Body of pancreas (tissue), 4 donors: ENCODE data around the gene MAML2. TPM values are rescaled to one million over a fixed set of nuclear protein-coding genes. Genes with fewer than 3 reads are reported as not detected.

ENCODE experiments used
- ATAC-seq: fragments of 150-250 bp; one replicate; pipeline ENCODE4 v1.9.1; 2016
- DNase-seq, 4 donors: peaks; one replicate each; pipeline ENCODE4 v3.0.0-alpha.2; 2019
- H3K27ac ChIP-seq, 4 donors: fragments of 200-600 bp; sonication (generic); 1 replicate in 3 of 4; 2 replicates in 1 of 4; pipeline versions ENCODE4 v1.5.1 to v1.6.1; 2016 to 2019; ENCODE audit warnings: mild to moderate bottlenecking in 1 of 4, mixed read lengths in 1 of 4, moderate library complexity in 1 of 4
- H3K27me3 ChIP-seq, 2 donors: fragments of 200-600 bp; sonication (generic); one replicate each; pipeline ENCODE4 v1.6.0; 2016; ENCODE audit warnings: mild to moderate bottlenecking in 1 of 2
- H3K36me3 ChIP-seq, 2 donors: fragments of 200-600 bp; sonication (generic); replicated peaks in 1 of 2; 2 replicates each; pipeline ENCODE4 v1.5.1; 2016; ENCODE audit warnings: low read depth in 2 of 2; ENCODE audit not compliant: insufficient read depth in 1 of 2
- H3K4me1 ChIP-seq: fragments of 200-600 bp; sonication (generic); one replicate; pipeline ENCODE4 v1.6.0; 2016
- H3K4me3 ChIP-seq, 2 donors: fragments of 200-600 bp; sonication (generic); 1 replicate in 1 of 2; 2 replicates in 1 of 2; pipeline ENCODE4 v1.5.1; 2016 to 2019
- H3K9me3 ChIP-seq, 3 donors: fragments of 200-600 bp; sonication (generic); 1 replicate in 2 of 3; 2 replicates in 1 of 3; pipeline ENCODE4 v1.5.1; 2016
- CTCF ChIP-seq, 7 experiments: fragments of 450-650 bp in 4 of 7; fragments of 200-600 bp in 3 of 7; sonication (generic) in 3 of 7; IDR thresholded peaks; one replicate each; pipeline ENCODE4 v1.5.1; 2016 to 2019; ENCODE audit warnings: antibody characterized with exemption in 7 of 7
- POLR2A ChIP-seq, 3 donors: fragments of 450-650 bp; IDR thresholded peaks; one replicate each; pipeline ENCODE4 v1.6.1; 2016; ENCODE audit warnings: antibody characterized with exemption in 3 of 3, mild to moderate bottlenecking in 2 of 3
- WGBS, 2 donors: methylation state at CpG; one replicate each; pipeline ENCODE4 v1.1.5; 2017; 5-methylcytosine and 5-hydroxymethylcytosine counted together
- intact Hi-C: fragments of 100-400 bp; cut with DNase I; formaldehyde crosslinking; loops from one replicate; pipeline ENCODE4 v1.15.1; 2023
- total RNA-seq, 2 donors: library from RNA; depleted of rRNA; stranded (reverse); fragments of >200 nt; gene quantifications; one replicate each; pipeline ENCODE4 v1.1.0, GENCODE V29; 2016

The MAML2 gene
- total RNA-seq, 2 donors from 2014 or later, result 7.9 to 9.9 TPM

GRCh38 chr11:95948637-95949036 lies 394.4 kb downstream of the MAML2 start:
- H3K27me3 ChIP-seq, result no peaks in the 10 kb centered on the region
- ATAC-seq (no peak), DNase-seq (no peak)
- no peak overlapping the region for H3K4me3 ChIP-seq
- peaks cover 0 to 7% (median 0%) of the 10 kb centered on the region in 3 donors for H3K9me3 ChIP-seq
- intact Hi-C loops, result no loop called here
- H3K4me1 ChIP-seq, result no peaks in the 10 kb centered on the region
- H3K36me3 ChIP-seq, result no peaks in the 10 kb centered on the region
- TF ChIP-seq POLR2A (IDR thresholded peaks at IDR 0.05) (no peak), CTCF (IDR thresholded peaks at IDR 0.05) (no peak)
- no peak overlapping the region for H3K27ac ChIP-seq
- WGBS, 2 donors, result 90 to 91% methylated on average over 3 of the region's 3 CpGs

- no peaks in the 10 kb centered on the region for H3K4me1 ChIP-seq
- 64 to 80% methylated on average over 4 of the region's 4 CpGs for WGBS, 2 donors
- DNase-seq, result no peak
- intact Hi-C loops, result no loop called here
- no peak overlapping the region for H3K4me3 ChIP-seq
- no peak for ATAC-seq
- TF ChIP-seq POLR2A (IDR thresholded peaks at IDR 0.05), result no peak
- TF ChIP-seq CTCF (IDR thresholded peaks at IDR 0.05), result no peak
- H3K9me3 ChIP-seq, result peaks cover 0 to 7% (median 0%) of the 10 kb centered on the region in 3 donors
- no peaks in the 10 kb centered on the region for H3K36me3 ChIP-seq
- H3K27me3 ChIP-seq, result no peaks in the 10 kb centered on the region
- H3K27ac ChIP-seq, result no peak overlapping the region
Observed at GRCh38 chr11:95944623-95945022, 398.4 kb downstream of the MAML2 start.

GRCh38 chr11:95943546-95943945 lies 399.4 kb downstream of the MAML2 start:
- no peak for ATAC-seq
- Histone ChIP-seq H3K36me3 (no peaks in the 10 kb centered on the region), H3K9me3 (peaks cover 0 to 4% (median 0%) of the 10 kb centered on the region in 3 donors), H3K27me3 (no peaks in the 10 kb centered on the region), H3K27ac (no peak overlapping the region), H3K4me3 (no peak overlapping the region), H3K4me1 (no peaks in the 10 kb centered on the region)
- intact Hi-C loops, result no loop called here
- 44 to 56% methylated on average over 1 of the region's 1 CpG for WGBS, 2 donors
- no peak for TF ChIP-seq CTCF (IDR thresholded peaks at IDR 0.05)
- TF ChIP-seq POLR2A (IDR thresholded peaks at IDR 0.05), result no peak
- no peak for DNase-seq

GRCh38 chr11:95939091-95939490 lies 403.9 kb downstream of the MAML2 start:
- Histone ChIP-seq H3K9me3 (no peaks in the 10 kb centered on the region), H3K36me3 (no peaks in the 10 kb centered on the region), H3K4me3 (no peak overlapping the region), H3K27ac (no peak overlapping the region), H3K27me3 (no peaks in the 10 kb centered on the region), H3K4me1 (no peaks in the 10 kb centered on the region)
- no peak for TF ChIP-seq POLR2A (IDR thresholded peaks at IDR 0.05)
- TF ChIP-seq CTCF (IDR thresholded peaks at IDR 0.05), result no peak
- WGBS, 2 donors, result 72 to 83% methylated on average over 6 of the region's 6 CpGs
- DNase-seq, result no peak
- intact Hi-C loops, result no loop called here
- no peak for ATAC-seq

GRCh38 chr11:95937358-95937757 lies 405.6 kb downstream of the MAML2 start:
- no peaks in the 10 kb centered on the region for H3K9me3 ChIP-seq
- H3K36me3 ChIP-seq, result no peaks in the 10 kb centered on the region
- no peaks in the 10 kb centered on the region for H3K27me3 ChIP-seq
- no peak for TF ChIP-seq CTCF (IDR thresholded peaks at IDR 0.05)
- TF ChIP-seq POLR2A (IDR thresholded peaks at IDR 0.05), result no peak
- DNase-seq (no peak), ATAC-seq (no peak)
- H3K4me1 ChIP-seq, result no peaks in the 10 kb centered on the region
- intact Hi-C loops, result no loop called here
- no peak overlapping the region for H3K4me3 ChIP-seq
- no peak overlapping the region for H3K27ac ChIP-seq
